GM10248 (cell line): ENCODE results near the gene PPP1R13B.

Source experiments
- CTCF ChIA-PET: fragments of 300-600 bp; sonication (Branson Sonifier 250); formaldehyde crosslinking; extraction: SDS; loops from one replicate; lab custom pipeline; 2021; ENCODE audit warnings: antibody characterized with exemption; lab: Yijun Ruan, JAX
- POLR2A ChIA-PET: fragments of 350-650 bp; sonication (Branson Sonifier 250); formaldehyde crosslinking; extraction: SDS; loops from one replicate; lab custom pipeline; 2020; ENCODE audit warnings: antibody characterized with exemption; lab: Yijun Ruan, JAX
- DNase-seq: peaks from one replicate; pipeline ENCODE4 v3.0.0; 2012; ENCODE audit errors: extremely low spot score
- CTCF ChIP-seq: IDR thresholded peaks from 2 replicates; pipeline ENCODE4 v1.5.1; 2012; ENCODE audit warnings: mild to moderate bottlenecking, low read depth; ENCODE audit errors: extremely low read depth, missing control alignments, control extremely low read depth

Gene PPP1R13B

DNA sequence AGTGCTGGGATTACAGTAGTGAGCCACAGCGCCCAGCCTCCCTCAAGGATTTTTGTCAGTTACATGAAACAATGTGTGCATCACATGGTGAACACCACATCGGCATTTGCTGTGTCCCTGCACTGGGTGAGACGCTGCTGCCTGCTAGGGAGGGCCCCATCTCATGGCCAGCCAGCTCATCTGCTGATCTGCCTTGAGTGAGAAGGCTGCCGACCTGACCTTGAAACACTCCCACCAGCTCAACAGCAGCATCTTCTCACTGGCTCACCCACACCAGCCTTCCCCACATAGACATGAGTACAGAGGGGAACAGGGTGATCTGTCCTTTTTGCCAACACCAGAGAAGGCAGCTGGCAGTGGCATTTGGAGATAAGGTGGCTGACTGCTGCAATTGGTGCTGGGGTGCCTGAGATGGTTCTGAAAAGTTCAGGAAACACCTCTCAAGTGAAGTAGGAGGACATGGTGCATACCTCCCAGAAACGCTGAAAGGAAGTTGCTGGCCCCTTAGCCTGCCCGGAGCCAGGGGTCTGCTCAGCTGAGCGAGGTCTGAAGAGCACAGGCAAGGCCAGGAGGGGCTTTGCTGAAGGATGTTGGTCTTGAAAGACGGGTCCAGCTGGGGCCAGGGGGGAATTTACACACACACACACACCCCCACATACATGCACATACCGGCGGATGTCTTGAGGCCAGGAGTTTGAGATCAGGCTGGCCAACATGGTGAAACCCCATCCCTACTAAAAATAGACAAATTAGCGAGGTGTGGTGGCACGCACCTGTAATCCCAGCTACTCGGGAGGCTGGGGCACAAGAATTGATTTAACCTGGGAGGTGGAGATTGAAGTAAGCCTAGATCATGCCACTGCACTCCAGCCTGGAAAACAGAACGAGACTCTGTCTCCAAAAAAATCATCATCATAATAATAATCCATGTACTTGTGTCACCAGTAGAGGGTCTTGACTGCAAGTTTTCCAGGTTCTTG, 14.3 kb upstream of the PPP1R13B start:
- POLR2A ChIA-PET = interaction anchor here (0.6 kb wide), 1 partner anchor 980 kb away, joined by 3 read pairs; no protein-coding TSS in a partner anchor
- CTCF ChIA-PET = interaction anchor here (0.9 kb wide), 2 partner anchors 39 to 62 kb away, joined by 3 to 4 read pairs; no protein-coding TSS in a partner anchor
- no peak for DNase-seq
- TF ChIP-seq CTCF = no peak

DNA sequence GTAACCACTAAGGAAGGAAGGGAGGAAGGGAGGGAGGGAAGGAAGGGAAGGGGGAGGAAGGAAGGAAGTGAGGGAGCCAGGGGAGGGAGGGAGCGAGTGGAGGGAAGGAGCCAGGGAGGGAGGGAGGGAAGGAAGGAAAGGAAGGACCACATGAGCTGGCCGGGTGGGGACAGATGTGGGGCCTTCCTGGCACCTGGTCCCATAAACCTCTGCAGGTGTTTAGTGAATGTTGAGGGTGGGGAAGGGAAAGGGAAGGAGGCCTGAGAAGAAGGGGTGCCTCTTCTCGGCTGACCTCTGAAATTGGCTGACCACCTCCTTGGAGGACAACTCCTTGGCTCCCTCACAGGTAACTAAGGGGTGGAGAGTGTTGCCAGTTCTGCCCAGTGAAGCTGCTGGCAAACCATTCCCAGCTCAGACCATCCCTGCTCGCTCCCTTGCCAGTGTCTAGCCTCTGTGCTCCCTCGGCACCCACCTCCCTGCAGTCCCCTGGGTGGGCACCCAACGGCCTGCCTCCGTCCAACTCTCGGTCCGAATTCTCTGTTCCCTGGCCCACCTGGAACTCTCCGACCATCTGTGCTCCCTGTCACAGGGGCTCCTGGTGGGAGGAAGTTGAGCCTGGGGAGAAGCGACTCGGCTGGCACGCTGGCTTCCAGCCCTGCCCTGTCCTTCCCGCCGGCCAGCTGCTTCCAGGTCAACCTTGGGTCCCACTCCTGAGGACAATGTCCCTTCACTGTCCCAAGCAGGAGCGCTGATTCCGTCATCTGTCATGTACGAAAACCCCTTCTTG, 12.2 kb upstream of the PPP1R13B start:
- no peak for DNase-seq
- POLR2A ChIA-PET = interaction anchor here (0.6 kb wide), 1 partner anchor 373 kb away, joined by 3 read pairs; no protein-coding TSS in a partner anchor
- CTCF ChIA-PET = no interaction called here
- TF ChIP-seq CTCF = no peak

GRCh38 chr14:103858063-103858781, 10.8 kb upstream of the PPP1R13B start:
- POLR2A ChIA-PET = no interaction called here
- DNase-seq = no peak
- no peak for TF ChIP-seq CTCF
- CTCF ChIA-PET = no interaction called here

DNA sequence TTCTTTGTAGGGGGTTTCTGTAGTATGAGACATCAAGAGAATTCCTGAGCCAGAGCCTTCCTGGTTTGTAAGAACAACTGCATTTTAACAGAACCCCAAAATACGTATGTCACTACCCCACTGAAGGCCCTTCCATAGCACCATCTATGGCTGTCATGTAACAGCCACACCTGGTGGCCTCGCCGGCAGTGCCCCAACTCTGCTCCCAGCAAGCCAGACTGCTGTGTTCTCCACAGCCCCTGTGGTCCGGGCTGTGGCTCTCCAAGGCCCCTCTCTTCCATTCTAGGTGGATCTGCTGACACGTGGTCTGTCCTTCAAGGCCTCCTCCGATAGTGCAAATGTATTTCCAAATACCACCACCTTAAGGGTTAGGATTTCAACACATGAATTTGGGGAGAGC, 9.9 kb upstream of the PPP1R13B start:
- POLR2A ChIA-PET = no interaction called here
- DNase-seq = no peak
- CTCF ChIA-PET = no interaction called here
- TF ChIP-seq CTCF = no peak

GRCh38 chr14:103856607-103857006, 9.2 kb upstream of the PPP1R13B start:
- POLR2A ChIA-PET = no interaction called here
- CTCF ChIA-PET = interaction anchor here (1.1 to 1.3 kb wide), 2 partner anchors 10 to 48 kb away, joined by 3 to 6 read pairs; no protein-coding TSS in a partner anchor
- DNase-seq = no peak
- no peak for TF ChIP-seq CTCF

- TF ChIP-seq CTCF = no peak
- CTCF ChIA-PET = interaction anchor here (1.1 to 1.3 kb wide), 2 partner anchors 10 to 47 kb away, joined by 3 to 6 read pairs; no protein-coding TSS in a partner anchor
- POLR2A ChIA-PET = no interaction called here
- no peak for DNase-seq
Measured at GRCh38 chr14:103856105-103856504, 8.7 kb upstream of the PPP1R13B start.
